ENCODE results near the gene SMC5.

SMC5 gene

GRCh38 chr9:70389188-70389587, 130.4 kb downstream of the SMC5 start:
- no peak overlapping the region for H3K4me3 Mint-ChIP-seq
- no peaks in the 10 kb centered on the region for H3K27me3 Mint-ChIP-seq (ENCODE audit: low read depth, poor library complexity)
- DNase-seq: no peak
- H3K27ac Mint-ChIP-seq: no peak overlapping the region
- TF ChIP-seq, protein P1, sequence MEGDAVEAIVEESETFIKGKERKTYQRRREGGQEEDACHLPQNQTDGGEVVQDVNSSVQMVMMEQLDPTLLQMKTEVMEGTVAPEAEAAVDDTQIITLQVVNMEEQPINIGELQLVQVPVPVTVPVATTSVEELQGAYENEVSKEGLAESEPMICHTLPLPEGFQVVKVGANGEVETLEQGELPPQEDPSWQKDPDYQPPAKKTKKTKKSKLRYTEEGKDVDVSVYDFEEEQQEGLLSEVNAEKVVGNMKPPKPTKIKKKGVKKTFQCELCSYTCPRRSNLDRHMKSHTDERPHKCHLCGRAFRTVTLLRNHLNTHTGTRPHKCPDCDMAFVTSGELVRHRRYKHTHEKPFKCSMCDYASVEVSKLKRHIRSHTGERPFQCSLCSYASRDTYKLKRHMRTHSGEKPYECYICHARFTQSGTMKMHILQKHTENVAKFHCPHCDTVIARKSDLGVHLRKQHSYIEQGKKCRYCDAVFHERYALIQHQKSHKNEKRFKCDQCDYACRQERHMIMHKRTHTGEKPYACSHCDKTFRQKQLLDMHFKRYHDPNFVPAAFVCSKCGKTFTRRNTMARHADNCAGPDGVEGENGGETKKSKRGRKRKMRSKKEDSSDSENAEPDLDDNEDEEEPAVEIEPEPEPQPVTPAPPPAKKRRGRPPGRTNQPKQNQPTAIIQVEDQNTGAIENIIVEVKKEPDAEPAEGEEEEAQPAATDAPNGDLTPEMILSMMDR (IDR thresholded peaks at IDR 0.05): no peak
- no peaks in the 10 kb centered on the region for H3K36me3 Mint-ChIP-seq (ENCODE audit: low read depth)
- no peaks in the 10 kb centered on the region for H3K9me3 Mint-ChIP-seq
- H3K4me1 Mint-ChIP-seq: peaks cover 5% of the 10 kb centered on the region

- no peak overlapping the region for H3K4me3 Mint-ChIP-seq
- no peaks in the 10 kb centered on the region for H3K36me3 Mint-ChIP-seq (ENCODE audit: low read depth)
- H3K27me3 Mint-ChIP-seq (ENCODE audit: low read depth, poor library complexity): no peaks in the 10 kb centered on the region
- no peaks in the 10 kb centered on the region for H3K9me3 Mint-ChIP-seq
- DNase-seq: no peak
- no peak overlapping the region for H3K27ac Mint-ChIP-seq
- TF ChIP-seq, protein P1 (IDR thresholded peaks at IDR 0.05): no peak
- H3K4me1 Mint-ChIP-seq: peaks cover 5% of the 10 kb centered on the region
These were observed 131.0 kb downstream of the SMC5 start for GRCh38 chr9:70389621-70390266.

DNA sequence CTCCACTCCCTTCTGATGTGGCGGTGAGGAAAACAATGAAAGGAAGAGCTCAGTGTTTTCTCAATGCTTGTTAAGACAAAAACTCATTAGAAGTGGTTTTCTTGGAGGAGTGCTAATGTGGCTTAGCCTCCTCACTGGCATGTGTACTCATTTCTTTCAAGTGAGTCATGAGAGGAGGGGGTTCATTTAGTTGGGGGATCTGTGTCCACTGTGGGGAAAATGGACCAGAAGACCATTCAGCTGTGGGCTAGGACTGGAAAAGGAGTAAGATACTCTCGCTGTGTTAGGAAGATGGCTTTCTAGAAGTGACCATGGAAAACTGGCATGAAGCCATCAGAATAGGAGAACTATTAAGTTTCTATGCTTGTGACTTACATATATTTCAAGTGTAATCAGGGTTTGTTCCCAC, 132.2 kb downstream of the SMC5 start:
- DNase-seq: no peak
- Mint-ChIP-seq H3K36me3 (ENCODE audit: low read depth) (no peaks in the 10 kb centered on the region), H3K27me3 (ENCODE audit: low read depth, poor library complexity) (no peaks in the 10 kb centered on the region), H3K4me1 (peaks cover 5% of the 10 kb centered on the region), H3K4me3 (no peak overlapping the region), H3K9me3 (no peaks in the 10 kb centered on the region), H3K27ac (no peak overlapping the region)
- TF ChIP-seq, protein P1 (IDR thresholded peaks at IDR 0.05): no peak

- peaks cover 5% of the 10 kb centered on the region for H3K4me1 Mint-ChIP-seq
- H3K27ac Mint-ChIP-seq: no peak overlapping the region
- no peaks in the 10 kb centered on the region for H3K27me3 Mint-ChIP-seq (ENCODE audit: low read depth, poor library complexity)
- no peak overlapping the region for H3K4me3 Mint-ChIP-seq
- TF ChIP-seq, protein P1 (IDR thresholded peaks at IDR 0.05): no peak
- no peaks in the 10 kb centered on the region for H3K9me3 Mint-ChIP-seq
- no peaks in the 10 kb centered on the region for H3K36me3 Mint-ChIP-seq (ENCODE audit: low read depth)
- no peak for DNase-seq
These were observed 133.4 kb downstream of the SMC5 start for GRCh38 chr9:70392189-70392588.

- H3K36me3 Mint-ChIP-seq (ENCODE audit: low read depth): no peaks in the 10 kb centered on the region
- TF ChIP-seq, protein P1 (IDR thresholded peaks at IDR 0.05): no peak
- no peak overlapping the region for H3K4me3 Mint-ChIP-seq
- no peaks in the 10 kb centered on the region for H3K27me3 Mint-ChIP-seq (ENCODE audit: low read depth, poor library complexity)
- DNase-seq: no peak
- no peaks in the 10 kb centered on the region for H3K9me3 Mint-ChIP-seq
- H3K4me1 Mint-ChIP-seq: no peaks in the 10 kb centered on the region
- H3K27ac Mint-ChIP-seq: no peak overlapping the region
These were observed 134.1 kb downstream of the SMC5 start for GRCh38 chr9:70392850-70393249.

GRCh38 chr9:70395652-70396051, 136.9 kb downstream of the SMC5 start:
- H3K9me3 Mint-ChIP-seq: no peaks in the 10 kb centered on the region
- no peak for DNase-seq
- no peak overlapping the region for H3K27ac Mint-ChIP-seq
- H3K27me3 Mint-ChIP-seq (ENCODE audit: low read depth, poor library complexity): no peaks in the 10 kb centered on the region
- H3K36me3 Mint-ChIP-seq (ENCODE audit: low read depth): no peaks in the 10 kb centered on the region
- H3K4me1 Mint-ChIP-seq: peaks cover 8% of the 10 kb centered on the region
- no peak overlapping the region for H3K4me3 Mint-ChIP-seq
- TF ChIP-seq, protein P1 (IDR thresholded peaks at IDR 0.05): no peak
